GM06990 (cell line): ENCODE data around the gene AMN.

Experiments used
- DNase-seq: peaks from one replicate; pipeline ENCODE4 v3.0.0-alpha.2; 2011; ENCODE audit not compliant: insufficient read length; ENCODE audit errors: extremely low read depth
- H3K27me3 ChIP-seq: replicated peaks from 2 replicates; pipeline ENCODE4 v1.6.0; 2011; ENCODE audit warnings: low read length; ENCODE audit not compliant: control insufficient read depth, insufficient read depth
- H3K36me3 ChIP-seq: 2 replicates; pipeline ENCODE4 v1.5.1; 2011; ENCODE audit warnings: low read length; ENCODE audit not compliant: control insufficient read depth, insufficient read depth
- H3K4me3 ChIP-seq: replicated peaks from 2 replicates; pipeline ENCODE4 v1.5.1; 2011; ENCODE audit warnings: low read depth, mild to moderate bottlenecking, control low read depth, low read length
- TF ChIP-seq, protein P1 (sequence below): IDR thresholded peaks from 2 replicates; pipeline ENCODE4 v1.5.1; 2011; ENCODE audit warnings: low read length, control low read depth, mild to moderate bottlenecking, inconsistent platforms; ENCODE audit not compliant: insufficient read depth, poor library complexity, severe bottlenecking

AMN gene

DNA sequence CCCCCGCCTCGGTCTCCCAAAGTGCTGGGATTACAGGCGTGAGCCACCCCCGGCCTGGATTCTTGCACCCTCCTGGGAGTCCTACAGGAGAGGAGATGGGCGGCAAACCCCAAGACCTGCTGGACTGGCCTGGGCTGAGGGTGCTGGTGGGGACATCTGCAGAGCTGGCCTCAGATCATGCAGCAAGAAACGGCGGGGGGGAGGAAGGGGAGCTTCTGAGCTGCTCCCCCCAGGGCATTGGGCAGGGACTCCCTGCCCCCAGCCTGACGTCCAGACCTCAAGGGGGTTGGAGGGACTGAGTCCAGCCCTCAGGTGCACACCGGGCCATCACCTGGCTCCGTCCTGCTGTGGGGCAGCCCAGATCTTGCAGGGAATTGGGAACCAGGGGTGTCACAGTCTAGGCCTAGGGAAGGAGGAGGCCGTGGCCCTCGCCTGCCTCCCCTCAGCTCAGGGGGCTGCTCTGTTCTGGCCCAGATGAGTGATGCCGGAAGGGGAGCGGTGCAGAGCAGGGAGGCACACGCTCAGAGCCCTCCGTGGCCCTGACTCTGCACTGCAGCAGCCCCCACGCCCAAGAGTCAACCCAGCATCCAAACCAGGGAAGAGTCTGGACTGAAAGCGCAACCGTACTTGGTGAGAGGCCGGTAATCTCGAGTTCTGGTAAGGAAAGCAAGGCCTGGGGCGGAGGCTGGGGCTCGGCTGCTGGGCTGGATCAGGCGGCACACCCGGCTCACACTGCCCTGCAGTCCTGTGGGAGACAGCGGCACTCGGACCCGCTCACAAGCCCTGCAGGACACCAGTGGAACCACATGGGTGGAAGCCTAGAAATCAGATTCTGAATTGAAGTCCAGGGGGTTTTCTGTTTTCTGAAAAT lies 8.9 kb upstream of the AMN start:
- TF ChIP-seq, protein P1, sequence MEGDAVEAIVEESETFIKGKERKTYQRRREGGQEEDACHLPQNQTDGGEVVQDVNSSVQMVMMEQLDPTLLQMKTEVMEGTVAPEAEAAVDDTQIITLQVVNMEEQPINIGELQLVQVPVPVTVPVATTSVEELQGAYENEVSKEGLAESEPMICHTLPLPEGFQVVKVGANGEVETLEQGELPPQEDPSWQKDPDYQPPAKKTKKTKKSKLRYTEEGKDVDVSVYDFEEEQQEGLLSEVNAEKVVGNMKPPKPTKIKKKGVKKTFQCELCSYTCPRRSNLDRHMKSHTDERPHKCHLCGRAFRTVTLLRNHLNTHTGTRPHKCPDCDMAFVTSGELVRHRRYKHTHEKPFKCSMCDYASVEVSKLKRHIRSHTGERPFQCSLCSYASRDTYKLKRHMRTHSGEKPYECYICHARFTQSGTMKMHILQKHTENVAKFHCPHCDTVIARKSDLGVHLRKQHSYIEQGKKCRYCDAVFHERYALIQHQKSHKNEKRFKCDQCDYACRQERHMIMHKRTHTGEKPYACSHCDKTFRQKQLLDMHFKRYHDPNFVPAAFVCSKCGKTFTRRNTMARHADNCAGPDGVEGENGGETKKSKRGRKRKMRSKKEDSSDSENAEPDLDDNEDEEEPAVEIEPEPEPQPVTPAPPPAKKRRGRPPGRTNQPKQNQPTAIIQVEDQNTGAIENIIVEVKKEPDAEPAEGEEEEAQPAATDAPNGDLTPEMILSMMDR, result no peak
- no peak for DNase-seq
- no peaks in the 10 kb centered on the region for H3K27me3 ChIP-seq
- H3K36me3 ChIP-seq, result peaks cover 16% of the 10 kb centered on the region
- no peak overlapping the region for H3K4me3 ChIP-seq

DNA sequence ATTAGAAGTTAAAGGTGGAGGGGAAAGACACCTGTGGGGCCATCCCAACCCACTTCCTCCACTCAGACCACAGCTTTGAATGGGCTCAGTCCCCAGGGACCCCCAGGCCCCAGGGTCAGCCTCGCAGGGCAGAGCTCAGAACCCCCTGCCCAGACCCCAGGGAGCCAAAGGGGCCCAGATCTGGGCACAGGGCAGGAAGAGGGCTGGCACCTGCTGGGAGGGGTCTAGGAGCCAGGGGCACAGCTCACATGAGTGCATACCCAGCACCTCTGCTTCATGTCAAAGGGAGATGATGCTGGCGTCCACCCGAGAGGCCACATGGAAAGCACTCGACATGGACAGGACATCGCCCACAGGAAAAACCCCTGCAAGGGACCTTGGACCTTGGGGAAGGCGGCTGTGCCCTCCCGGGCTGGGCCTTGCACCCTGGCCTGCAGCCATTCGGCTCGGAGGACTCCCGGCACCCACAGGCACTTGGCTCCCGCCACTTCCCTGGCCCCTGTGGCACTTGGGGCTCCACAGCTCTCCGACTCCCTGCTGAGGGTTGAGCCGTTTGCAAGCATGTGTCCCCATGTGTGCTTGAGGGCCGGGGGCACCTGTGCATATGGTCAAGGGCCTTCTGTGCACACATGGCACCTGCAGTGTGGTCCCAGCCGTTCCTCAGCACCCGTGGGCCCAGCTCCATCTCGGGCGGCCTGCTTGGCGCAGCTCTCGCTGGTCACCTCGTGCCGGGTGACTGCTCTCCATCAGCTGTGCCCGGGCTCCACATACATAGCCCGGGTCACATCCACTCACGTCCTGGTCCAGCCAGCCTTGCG lies 7.8 kb upstream of the AMN start:
- Histone ChIP-seq H3K36me3 (peaks cover 9% of the 10 kb centered on the region), H3K27me3 (no peaks in the 10 kb centered on the region), H3K4me3 (no peak overlapping the region)
- no peak for DNase-seq
- TF ChIP-seq, protein P1, result no peak

DNA sequence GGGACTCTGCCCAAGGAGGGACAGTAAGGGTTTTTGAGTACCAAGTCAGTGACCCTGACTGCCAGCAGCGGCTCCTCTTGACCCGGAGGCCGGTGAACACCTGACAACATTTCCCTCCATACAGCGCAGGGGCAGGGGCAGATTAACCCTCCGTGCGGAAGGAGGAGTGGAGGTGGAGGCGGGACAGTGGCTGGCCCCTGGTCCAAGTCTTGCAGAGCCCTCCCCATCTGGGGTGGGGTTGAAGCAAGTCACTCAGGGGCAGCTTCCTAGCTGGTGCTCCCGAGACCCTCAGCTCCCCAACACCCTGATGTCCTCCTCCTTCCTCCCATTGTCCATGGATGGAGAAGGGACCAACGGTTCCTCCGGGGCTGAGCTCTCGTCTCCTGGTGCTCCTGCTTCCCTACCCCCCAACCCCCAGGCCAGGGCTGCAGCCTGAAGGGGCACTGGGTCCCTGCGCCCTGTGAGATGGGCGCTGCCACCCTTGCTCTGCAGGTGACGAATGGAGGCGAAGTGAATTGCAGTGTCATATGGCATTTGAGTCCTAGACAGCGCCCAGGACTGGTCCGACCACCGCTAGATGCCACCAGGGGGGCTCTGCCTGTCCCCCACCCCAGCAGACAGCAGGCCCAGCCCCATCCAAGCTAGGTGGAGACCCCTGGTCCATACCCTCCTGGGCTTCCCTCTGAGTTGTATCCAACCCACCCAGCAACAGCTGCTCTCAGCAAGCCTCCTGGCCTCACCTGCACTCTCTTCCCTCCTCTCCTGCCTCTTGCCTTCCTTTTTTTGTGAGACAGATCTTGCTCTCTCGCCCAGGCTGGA lies 7.0 kb upstream of the AMN start:
- peaks cover 9% of the 10 kb centered on the region for H3K36me3 ChIP-seq
- TF ChIP-seq, protein P1, result no peak
- DNase-seq, result no peak

DNA sequence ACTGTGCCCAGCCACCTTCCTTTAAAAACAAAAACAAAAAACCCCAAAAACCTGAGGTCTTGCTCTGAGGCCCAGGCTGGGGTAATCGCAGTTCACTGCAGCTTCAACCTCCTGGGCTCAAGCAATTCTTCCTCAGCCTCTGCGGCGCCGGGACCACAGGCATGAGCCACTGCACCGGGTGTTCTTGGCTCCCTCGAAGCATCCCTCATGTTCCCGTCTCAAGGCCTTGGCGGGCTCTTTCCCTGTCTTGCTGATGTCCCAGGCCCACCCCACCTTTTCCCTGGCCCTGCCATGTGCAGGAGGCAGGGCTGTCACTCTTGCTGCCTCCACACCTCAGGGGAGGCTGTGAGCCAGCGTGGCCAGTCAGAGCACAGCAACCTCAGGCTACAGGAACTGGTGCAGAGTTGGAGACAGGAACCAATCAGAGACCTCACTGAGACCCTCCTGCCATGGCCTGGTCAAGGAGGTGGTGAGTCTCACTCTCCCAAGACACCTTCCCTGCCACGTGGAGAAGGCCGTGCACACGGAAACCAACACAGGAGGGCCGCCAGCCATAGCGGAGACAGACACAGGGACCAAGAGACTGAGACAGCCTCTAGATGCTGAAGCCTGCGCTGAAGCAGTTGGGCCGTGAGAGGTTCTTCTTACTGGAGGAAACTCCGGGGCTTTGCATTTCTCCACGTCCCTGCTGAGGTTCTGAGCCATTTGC lies 6.0 kb upstream of the AMN start:
- DNase-seq, result no peak
- no peaks in the 10 kb centered on the region for H3K27me3 ChIP-seq

More for the DNA sequence above, 7.0 kb upstream of the AMN start:
- Histone ChIP-seq H3K27me3 (no peaks in the 10 kb centered on the region), H3K4me3 (no peak overlapping the region)

More for the DNA sequence above, 6.0 kb upstream of the AMN start:
- TF ChIP-seq, protein P1, result no peak
- H3K4me3 ChIP-seq, result no peak overlapping the region
- peaks cover 7% of the 10 kb centered on the region for H3K36me3 ChIP-seq
